ENCODE measurements around the gene PCSK7.
"Not testable (repeated sequence)": the region's sequence is repeated elsewhere in the genome, so short reads cannot be mapped to it uniquely, and the experiment has no call there.

The PCSK7 gene

GRCh38 chr11:117183724-117184349 is 48.0 kb downstream of the PCSK7 start:
- DNase-seq (ENCODE audit: low read depth), result no peak

- not testable (repeated sequence) for DNase-seq (ENCODE audit: low read depth)
These were observed 48.7 kb downstream of the PCSK7 start for GRCh38 chr11:117183178-117183577.

- no peak for DNase-seq (ENCODE audit: low read depth)
These were observed 49.3 kb downstream of the PCSK7 start for GRCh38 chr11:117182551-117182935.

DNA sequence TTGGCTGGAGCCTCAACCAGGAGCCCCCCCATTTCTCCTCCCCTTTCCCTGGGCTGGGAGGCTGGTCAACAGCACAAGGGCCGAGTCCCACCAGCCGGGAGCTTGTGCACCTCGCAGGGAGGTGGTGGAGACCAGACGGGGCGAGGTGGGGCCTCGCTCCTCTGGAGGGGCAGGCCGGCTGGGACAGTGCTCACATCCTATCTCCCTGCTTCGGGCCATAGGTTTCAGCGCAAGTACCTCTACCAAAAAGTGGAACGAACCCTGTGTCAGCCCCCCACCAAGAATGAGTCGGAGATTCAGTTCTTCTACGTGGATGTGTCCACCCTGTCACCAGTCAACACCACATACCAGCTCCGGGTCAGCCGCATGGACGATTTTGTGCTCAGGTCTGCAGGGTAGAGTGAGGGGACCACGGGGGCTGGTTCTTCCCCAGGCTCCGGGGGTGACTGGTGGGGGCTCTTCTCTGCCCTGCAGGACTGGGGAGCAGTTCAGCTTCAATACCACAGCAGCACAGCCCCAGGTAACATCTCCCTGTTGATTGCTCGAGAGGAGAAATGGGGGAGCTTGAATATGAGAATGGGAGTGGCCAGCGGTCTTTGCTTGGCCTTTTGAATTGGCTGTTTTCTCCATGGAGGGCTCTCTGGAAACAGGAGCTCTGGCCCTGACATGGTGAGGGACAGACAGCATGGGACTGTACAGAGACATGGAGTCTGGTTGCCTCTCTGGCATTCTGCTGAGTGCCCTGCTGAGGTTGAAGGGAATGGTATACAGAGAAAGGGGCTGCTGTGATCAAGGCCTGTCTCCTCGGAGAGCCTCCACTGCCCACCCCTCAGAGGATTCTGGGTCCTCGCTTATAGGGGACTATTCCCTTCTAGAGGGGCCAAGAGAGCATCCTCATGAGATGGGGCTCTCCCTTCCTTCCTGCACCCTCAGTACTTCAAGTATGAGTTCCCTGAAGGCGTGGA is 50.0 kb downstream of the PCSK7 start:
- DNase-seq (ENCODE audit: low read depth), result no peak

- DNase-seq (ENCODE audit: low read depth), result peak; percentile 61
These were observed 51.0 kb downstream of the PCSK7 start for GRCh38 chr11:117180661-117181585.

GRCh38 chr11:117180020-117180419 is 51.9 kb downstream of the PCSK7 start:
- DNase-seq (ENCODE audit: low read depth), result no peak

DNA sequence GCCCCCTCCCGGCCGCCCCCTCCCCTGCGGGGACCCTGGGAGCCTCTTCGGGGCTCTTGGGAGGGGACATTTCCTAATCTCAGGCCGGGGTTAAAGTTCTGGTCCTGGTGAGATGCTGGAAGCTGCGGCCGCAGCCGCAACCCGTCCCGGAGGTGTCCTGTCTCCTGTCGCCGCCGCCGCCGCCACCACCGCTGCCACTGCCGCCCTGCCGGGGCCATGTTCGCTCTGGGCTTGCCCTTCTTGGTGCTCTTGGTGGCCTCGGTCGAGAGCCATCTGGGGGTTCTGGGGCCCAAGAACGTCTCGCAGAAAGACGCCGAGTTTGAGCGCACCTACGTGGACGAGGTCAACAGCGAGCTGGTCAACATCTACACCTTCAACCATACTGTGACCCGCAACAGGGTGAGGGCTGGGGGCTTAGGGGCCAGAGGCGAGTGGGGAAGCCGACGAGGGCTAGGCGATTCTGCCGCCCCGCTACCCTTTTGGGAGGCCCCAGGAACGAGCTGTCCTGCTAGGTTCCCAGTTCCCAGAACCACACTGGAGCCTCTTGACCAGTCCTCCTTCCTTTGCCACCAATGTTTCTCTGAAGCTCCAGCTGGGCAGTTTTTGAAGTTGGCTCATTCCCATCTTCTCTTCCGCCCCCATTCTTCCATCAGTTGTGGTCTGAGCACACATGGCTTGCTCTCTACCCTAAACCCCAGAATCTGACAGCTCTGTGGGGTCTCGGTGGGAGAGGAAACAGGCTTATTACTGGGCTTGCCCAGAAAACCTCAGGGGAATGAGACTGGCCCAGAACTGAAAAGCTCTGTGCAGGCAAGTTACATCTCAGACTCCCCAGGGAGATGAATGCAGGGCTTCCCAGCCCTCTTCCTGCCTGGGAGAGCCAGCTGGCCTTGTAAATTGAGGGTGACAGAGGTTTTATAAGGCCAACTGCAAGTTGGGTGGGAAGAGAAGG is 52.5 kb downstream of the PCSK7 start:
- DNase-seq (ENCODE audit: low read depth), result no peak

DNA sequence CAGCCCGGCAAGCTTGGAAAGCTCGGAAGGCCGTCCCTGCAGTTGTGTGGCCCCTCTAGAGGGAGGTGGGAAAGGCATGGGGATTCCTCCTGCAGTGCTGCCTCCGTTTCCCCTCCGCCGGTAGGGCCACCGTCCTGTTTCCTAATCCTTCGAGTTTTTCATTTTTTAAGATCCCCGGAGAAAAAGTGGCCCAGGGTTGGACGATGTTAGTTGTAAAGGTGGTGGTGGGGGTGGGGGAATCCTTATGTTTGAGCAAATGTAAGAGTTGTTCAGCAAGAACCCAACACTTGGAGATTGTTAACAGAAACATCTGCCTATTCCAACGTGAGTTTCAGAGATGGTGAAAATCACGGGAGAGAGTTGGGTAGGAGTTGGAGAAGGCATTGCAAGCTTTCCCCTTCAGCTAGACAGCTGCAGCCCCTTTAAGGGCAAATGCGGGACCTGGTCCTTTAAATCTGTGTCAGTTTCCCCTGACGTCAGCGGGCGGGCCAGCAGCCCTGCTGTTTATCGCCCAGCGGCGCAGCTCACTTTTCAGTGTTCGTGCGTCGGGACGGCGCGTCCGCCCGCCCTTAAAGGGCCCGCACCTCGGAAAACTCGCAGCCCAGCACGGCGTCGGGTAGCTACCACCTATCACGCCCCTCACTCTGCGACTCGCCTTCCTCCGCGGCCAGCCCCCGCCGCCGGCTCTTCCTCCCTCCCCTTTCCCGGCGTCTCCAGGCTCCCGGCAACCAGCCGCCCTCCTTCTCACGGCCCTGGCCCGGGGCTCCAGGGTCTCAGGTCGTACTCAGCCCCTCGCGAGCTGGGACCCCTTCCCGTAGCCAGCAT is 53.5 kb downstream of the PCSK7 start, which contains the start of gene SIDT2:
Gene SIDT2 (plus strand): TSS at position 534 of the 825 bp plus-strand sequence. CDS start 521 bp downstream, outside the sequence.
- peak; percentile 87 for DNase-seq (ENCODE audit: low read depth)

- DNase-seq (ENCODE audit: low read depth), result no peak
These were observed 54.2 kb downstream of the PCSK7 start for GRCh38 chr11:117177534-117178209.

- DNase-seq (ENCODE audit: low read depth), result no peak
These were observed 55.7 kb downstream of the PCSK7 start for GRCh38 chr11:117176186-117176585.

DNA sequence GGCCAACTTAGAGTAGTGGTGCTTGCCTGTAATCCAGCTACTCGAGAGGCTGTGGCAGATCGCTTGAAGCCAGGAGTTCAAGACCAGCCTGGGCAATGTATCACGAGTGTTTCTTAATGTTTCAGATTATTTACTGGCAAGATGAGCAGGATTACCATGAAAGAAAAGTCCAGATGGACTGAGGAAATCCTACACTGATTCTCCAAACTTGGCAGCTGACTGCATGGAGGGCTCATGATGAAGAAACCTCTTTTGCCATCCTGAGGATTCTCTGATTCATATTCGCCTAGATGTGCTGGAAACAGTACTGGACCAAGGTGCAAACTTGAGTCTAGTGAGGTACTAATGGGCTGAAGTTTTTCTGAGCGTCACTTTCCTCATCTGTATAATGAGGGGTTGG is 56.1 kb downstream of the PCSK7 start:
- no peak for DNase-seq (ENCODE audit: low read depth)

DNA sequence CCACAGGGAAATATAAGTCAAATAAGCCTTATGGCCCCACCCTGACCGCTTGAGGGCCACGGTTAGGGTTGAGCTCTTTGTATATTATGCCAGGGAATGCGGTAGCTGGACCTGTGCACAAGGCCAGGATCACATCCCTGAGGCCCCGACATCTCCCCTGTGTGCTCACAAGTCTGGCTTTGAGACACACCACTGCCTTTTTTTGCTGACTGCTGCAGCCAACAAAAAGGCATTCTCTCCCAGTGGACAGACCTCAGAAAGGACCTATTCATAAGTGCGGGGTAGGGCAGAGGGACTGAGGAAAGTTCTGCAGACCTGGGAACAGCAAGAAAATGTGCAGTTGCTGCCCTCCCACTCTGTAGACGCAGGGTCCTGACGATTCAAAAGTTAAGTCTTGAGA is 56.8 kb downstream of the PCSK7 start:
- no peak for DNase-seq (ENCODE audit: low read depth)

GRCh38 chr11:117172724-117173421 is 59.0 kb downstream of the PCSK7 start:
- no peak for DNase-seq (ENCODE audit: low read depth)

DNA sequence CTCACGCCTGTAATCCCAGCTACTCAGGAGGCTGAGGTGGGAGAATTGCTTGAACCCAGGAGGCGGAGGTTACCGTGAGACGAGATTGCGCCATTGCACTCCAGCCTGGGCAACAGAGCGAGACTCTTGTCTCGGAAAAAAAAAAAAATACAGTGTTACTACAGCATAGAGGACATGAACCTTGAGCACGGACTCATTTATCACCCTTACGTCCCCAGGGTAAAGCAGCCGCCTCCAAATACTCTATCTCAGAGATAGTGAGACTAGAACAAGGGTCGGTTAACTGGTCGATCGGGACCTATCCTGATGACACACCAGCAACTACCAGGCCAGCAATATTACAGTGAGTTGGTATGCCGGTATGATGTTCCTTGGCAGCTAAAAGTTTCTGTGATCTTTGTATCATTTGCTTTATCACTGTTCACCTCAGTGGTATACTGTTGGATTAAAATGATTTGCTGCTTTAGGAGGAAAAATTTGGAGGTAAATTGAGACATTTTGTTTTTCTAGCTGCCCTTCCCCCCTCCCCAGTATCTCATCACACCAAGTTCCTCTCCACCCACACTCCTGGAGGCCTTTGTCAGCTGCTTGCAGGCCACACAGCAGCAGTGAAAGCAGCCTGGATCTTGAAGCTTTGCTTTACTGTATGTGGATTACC is 60.3 kb downstream of the PCSK7 start:
- no peak for DNase-seq (ENCODE audit: low read depth)

- DNase-seq (ENCODE audit: low read depth), result no peak
These were observed 60.9 kb downstream of the PCSK7 start for GRCh38 chr11:117171007-117171403.

- DNase-seq (ENCODE audit: low read depth), result no peak
These were observed 61.7 kb downstream of the PCSK7 start for GRCh38 chr11:117170210-117170609.

- DNase-seq (ENCODE audit: low read depth), result no peak
These were observed 62.1 kb downstream of the PCSK7 start for GRCh38 chr11:117169736-117170135.

DNA sequence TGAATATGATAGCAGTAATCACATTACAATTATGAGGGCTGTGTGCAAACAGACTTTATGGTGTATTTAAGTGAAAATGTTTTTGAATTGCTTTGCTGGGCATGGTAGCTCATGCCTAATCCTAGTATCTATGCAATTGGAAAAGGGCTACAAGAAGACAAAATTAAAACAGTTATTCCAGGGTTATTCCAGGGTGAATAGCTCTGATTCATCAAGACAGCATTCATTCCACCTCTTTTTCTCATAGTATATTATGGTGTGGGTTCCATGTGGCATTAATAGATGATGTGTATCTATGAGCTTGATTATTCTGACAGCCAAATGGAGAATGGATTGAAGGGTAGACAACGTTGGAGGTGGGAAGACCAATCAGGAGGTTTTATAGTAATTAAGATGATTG is 65.4 kb downstream of the PCSK7 start:
- DNase-seq (ENCODE audit: low read depth), result no peak
